ENCODE data around the gene ATP11A. TPM values are rescaled to one million over a fixed set of nuclear protein-coding genes. Genes with fewer than 3 reads are reported as not detected.
A peak's percentile ranks its signal among the peaks of the same experiment; 100 is the strongest.

The ATP11A gene
- total RNA-seq, 1 donor from 2014 or later, result 70.9 TPM

DNA sequence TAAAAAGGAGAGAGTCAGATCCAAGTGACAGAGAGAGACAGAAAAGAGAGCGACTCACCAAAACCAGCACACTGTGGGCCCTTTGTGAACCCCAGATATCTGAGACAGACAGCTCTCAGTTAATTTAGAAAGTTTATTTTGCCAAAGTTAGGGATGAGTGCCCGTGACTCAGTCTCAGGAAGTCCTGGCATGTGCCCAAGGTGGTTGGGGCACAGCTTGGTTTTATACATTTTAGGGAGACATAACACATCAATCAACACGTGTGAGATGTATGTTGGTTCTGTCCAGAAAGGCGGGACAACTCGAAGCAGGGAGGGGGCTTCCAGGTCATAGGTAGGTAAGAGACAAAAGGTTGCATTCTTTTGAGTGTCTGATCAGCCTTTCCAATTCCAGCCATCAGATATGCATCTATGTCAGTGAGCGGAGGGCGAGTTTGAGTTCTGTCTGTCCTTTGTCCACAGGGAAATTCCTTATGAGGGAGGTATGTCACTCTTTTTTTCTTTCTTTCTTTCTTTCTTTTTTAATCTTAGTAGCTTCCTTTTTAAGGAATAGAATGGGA is 37.2 kb upstream of the ATP11A start:
- Mint-ChIP-seq H3K27ac (no peak overlapping the region), H3K36me3 (no peaks in the 10 kb centered on the region), H3K9me3 (no peaks in the 10 kb centered on the region), H3K4me1 (ENCODE audit: unreplicated experiment) (peaks cover 15% of the 10 kb centered on the region), H3K4me3 (no peak overlapping the region), H3K27me3 (peaks cover 5% of the 10 kb centered on the region)
- TF ChIP-seq, protein P1, sequence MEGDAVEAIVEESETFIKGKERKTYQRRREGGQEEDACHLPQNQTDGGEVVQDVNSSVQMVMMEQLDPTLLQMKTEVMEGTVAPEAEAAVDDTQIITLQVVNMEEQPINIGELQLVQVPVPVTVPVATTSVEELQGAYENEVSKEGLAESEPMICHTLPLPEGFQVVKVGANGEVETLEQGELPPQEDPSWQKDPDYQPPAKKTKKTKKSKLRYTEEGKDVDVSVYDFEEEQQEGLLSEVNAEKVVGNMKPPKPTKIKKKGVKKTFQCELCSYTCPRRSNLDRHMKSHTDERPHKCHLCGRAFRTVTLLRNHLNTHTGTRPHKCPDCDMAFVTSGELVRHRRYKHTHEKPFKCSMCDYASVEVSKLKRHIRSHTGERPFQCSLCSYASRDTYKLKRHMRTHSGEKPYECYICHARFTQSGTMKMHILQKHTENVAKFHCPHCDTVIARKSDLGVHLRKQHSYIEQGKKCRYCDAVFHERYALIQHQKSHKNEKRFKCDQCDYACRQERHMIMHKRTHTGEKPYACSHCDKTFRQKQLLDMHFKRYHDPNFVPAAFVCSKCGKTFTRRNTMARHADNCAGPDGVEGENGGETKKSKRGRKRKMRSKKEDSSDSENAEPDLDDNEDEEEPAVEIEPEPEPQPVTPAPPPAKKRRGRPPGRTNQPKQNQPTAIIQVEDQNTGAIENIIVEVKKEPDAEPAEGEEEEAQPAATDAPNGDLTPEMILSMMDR (conservative IDR thresholded peaks at IDR 0.05), result no peak
- DNase-seq (ENCODE audit: extremely low spot score, unreplicated experiment), result no peak

DNA sequence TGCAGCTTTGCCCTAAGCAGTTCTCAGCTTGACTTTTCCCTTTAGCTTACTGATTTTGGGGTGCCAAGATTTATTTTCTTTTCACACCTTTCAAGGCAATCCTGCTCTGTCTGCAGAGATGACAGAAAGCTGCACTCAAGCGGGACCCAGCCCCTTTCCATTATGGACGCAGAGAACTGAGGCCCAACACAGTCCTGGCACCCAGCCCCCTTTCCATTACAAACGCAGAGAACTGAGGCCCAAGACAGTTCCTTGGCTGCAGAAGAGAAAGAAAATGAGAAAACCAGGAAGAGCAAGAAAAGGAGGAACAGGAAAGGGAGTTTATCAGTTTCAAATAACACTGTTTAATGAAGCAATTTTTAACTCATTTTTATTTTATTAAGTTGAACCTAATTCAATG is 36.8 kb upstream of the ATP11A start:
- H3K27ac Mint-ChIP-seq, result no peak overlapping the region
- H3K4me1 Mint-ChIP-seq (ENCODE audit: unreplicated experiment), result peaks cover 11% of the 10 kb centered on the region
- peaks cover 2% of the 10 kb centered on the region for H3K27me3 Mint-ChIP-seq
- H3K36me3 Mint-ChIP-seq, result no peaks in the 10 kb centered on the region
- no peak overlapping the region for H3K4me3 Mint-ChIP-seq
- H3K9me3 Mint-ChIP-seq, result no peaks in the 10 kb centered on the region
- TF ChIP-seq, protein P1 (conservative IDR thresholded peaks at IDR 0.05), result no peak
- DNase-seq (ENCODE audit: extremely low spot score, unreplicated experiment), result no peak

DNA sequence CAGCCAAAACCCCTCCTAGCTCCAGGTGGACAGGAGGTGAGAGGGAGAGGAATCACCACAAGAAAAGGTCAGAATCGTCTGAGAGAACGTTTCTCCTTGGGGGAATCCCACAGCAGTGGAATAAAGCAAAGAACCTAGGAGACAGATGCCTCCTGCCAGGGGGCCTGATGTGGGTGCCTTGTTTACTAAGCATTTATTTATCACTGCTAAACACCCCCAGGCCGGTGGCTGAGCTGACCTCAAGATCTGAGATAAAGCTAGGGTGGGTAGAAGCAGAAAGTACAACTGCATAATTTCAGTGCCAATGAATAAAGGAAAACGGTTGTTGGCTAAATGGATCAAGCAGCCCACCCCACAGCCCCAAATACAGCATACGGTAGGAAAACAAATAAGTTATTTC is 33.9 kb upstream of the ATP11A start:
- Mint-ChIP-seq H3K4me3 (no peak overlapping the region), H3K9me3 (no peaks in the 10 kb centered on the region), H3K36me3 (no peaks in the 10 kb centered on the region), H3K27me3 (no peaks in the 10 kb centered on the region), H3K4me1 (ENCODE audit: unreplicated experiment) (peaks cover 19% of the 10 kb centered on the region), H3K27ac (no peak overlapping the region)
- no peak for DNase-seq (ENCODE audit: extremely low spot score, unreplicated experiment)
- TF ChIP-seq, protein P1 (conservative IDR thresholded peaks at IDR 0.05), result no peak

- H3K27me3 Mint-ChIP-seq, result no peaks in the 10 kb centered on the region
- H3K4me3 Mint-ChIP-seq, result no peak overlapping the region
- DNase-seq (ENCODE audit: extremely low spot score, unreplicated experiment), result no peak
- H3K9me3 Mint-ChIP-seq, result no peaks in the 10 kb centered on the region
- peaks cover 10% of the 10 kb centered on the region for H3K4me1 Mint-ChIP-seq (ENCODE audit: unreplicated experiment)
- TF ChIP-seq, protein P1 (conservative IDR thresholded peaks at IDR 0.05), result no peak
- peak overlapping the region; percentile 50 for H3K27ac Mint-ChIP-seq
- no peaks in the 10 kb centered on the region for H3K36me3 Mint-ChIP-seq
These were observed 31.9 kb upstream of the ATP11A start for GRCh38 chr13:112657850-112658445.

- Mint-ChIP-seq H3K4me3 (no peak overlapping the region), H3K4me1 (ENCODE audit: unreplicated experiment) (peaks cover 10% of the 10 kb centered on the region), H3K27me3 (no peaks in the 10 kb centered on the region), H3K27ac (peak overlapping the region; percentile 50), H3K9me3 (no peaks in the 10 kb centered on the region), H3K36me3 (no peaks in the 10 kb centered on the region)
- no peak for DNase-seq (ENCODE audit: extremely low spot score, unreplicated experiment)
- TF ChIP-seq, protein P1 (conservative IDR thresholded peaks at IDR 0.05), result no peak
These were observed 31.0 kb upstream of the ATP11A start for GRCh38 chr13:112658808-112659207.
